ENCODE data around the gene SERPINA3. TPM values are rescaled to one million over a fixed set of nuclear protein-coding genes. Genes with fewer than 3 reads are reported as not detected.

Gene SERPINA3
- total RNA-seq, 1 donor from 2014 or later = 1.3 TPM

GRCh38 chr14:94617366-94617941 lies 5.3 kb downstream of the SERPINA3 start:
- H3K4me2 ChIP-seq (ENCODE audit: low read length) = no peak overlapping the region
- H3K9me3 Mint-ChIP-seq (ENCODE audit: unreplicated experiment) = peaks cover 40% of the 10 kb centered on the region
- no peak for DNase-seq (ENCODE audit: low read depth)

GRCh38 chr14:94617988-94618822 lies 6.0 kb downstream of the SERPINA3 start:
- TF ChIP-seq, protein P1, sequence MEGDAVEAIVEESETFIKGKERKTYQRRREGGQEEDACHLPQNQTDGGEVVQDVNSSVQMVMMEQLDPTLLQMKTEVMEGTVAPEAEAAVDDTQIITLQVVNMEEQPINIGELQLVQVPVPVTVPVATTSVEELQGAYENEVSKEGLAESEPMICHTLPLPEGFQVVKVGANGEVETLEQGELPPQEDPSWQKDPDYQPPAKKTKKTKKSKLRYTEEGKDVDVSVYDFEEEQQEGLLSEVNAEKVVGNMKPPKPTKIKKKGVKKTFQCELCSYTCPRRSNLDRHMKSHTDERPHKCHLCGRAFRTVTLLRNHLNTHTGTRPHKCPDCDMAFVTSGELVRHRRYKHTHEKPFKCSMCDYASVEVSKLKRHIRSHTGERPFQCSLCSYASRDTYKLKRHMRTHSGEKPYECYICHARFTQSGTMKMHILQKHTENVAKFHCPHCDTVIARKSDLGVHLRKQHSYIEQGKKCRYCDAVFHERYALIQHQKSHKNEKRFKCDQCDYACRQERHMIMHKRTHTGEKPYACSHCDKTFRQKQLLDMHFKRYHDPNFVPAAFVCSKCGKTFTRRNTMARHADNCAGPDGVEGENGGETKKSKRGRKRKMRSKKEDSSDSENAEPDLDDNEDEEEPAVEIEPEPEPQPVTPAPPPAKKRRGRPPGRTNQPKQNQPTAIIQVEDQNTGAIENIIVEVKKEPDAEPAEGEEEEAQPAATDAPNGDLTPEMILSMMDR (IDR thresholded peaks at IDR 0.05; ENCODE audit: insufficient read depth, low read depth, low read length) = no peak
- no peak for TF ChIP-seq EZH2 (IDR thresholded peaks at IDR 0.05; ENCODE audit: insufficient read depth, low read length)
- peaks cover 13% of the 10 kb centered on the region for H3K27me3 Mint-ChIP-seq (ENCODE audit: low read depth, unreplicated experiment)
- H3K36me3 ChIP-seq (ENCODE audit: insufficient read depth, low read length) = no peaks in the 10 kb centered on the region
- H3K4me3 ChIP-seq (ENCODE audit: insufficient read depth, low read depth, low read length) = no peak overlapping the region
- no peak overlapping the region for H3K27ac Mint-ChIP-seq (ENCODE audit: unreplicated experiment)
- H4K20me1 ChIP-seq (ENCODE audit: insufficient read depth, low read length) = no peaks in the 10 kb centered on the region
- DNase-seq (ENCODE audit: low read depth) (no peak), FAIRE-seq (no peak)
- peaks cover 25% of the 10 kb centered on the region for H3K9me3 ChIP-seq (ENCODE audit: insufficient read depth, low read depth, low read length)
- H3K27me3 ChIP-seq (ENCODE audit: insufficient read depth, low read length) = no peaks in the 10 kb centered on the region
- peaks cover 40% of the 10 kb centered on the region for H3K9me3 Mint-ChIP-seq (ENCODE audit: unreplicated experiment)
- H3K4me3 Mint-ChIP-seq (ENCODE audit: unreplicated experiment) = no peak overlapping the region
- no peak overlapping the region for H3K9ac ChIP-seq (ENCODE audit: low read length)
- no peak overlapping the region for H3K27ac ChIP-seq (ENCODE audit: low read depth, low read length)
- no peak overlapping the region for H3K4me2 ChIP-seq (ENCODE audit: low read length)
- no peaks in the 10 kb centered on the region for H3K4me1 ChIP-seq (ENCODE audit: insufficient read depth, low read length)
- peaks cover 10% of the 10 kb centered on the region for H3K36me3 Mint-ChIP-seq (ENCODE audit: low read depth, unreplicated experiment)
- H3K4me1 Mint-ChIP-seq (ENCODE audit: low read depth, unreplicated experiment) = peaks cover 7% of the 10 kb centered on the region
- no peaks in the 10 kb centered on the region for H3K79me2 ChIP-seq (ENCODE audit: insufficient read depth, low read length)
- no peak overlapping the region for H2AFZ ChIP-seq (ENCODE audit: low read depth, low read length)

More at GRCh38 chr14:94617366-94617941, 5.3 kb downstream of the SERPINA3 start:
- TF ChIP-seq EZH2 (IDR thresholded peaks at IDR 0.05; ENCODE audit: insufficient read depth, low read length) = no peak
- TF ChIP-seq, protein P1 (IDR thresholded peaks at IDR 0.05; ENCODE audit: insufficient read depth, low read depth, low read length) = no peak
- Mint-ChIP-seq H3K4me3 (ENCODE audit: unreplicated experiment) (no peak overlapping the region), H3K27ac (ENCODE audit: unreplicated experiment) (no peak overlapping the region), H3K36me3 (ENCODE audit: low read depth, unreplicated experiment) (peaks cover 10% of the 10 kb centered on the region), H3K27me3 (ENCODE audit: low read depth, unreplicated experiment) (peaks cover 12% of the 10 kb centered on the region), H3K4me1 (ENCODE audit: low read depth, unreplicated experiment) (peaks cover 2% of the 10 kb centered on the region)
- H4K20me1 ChIP-seq (ENCODE audit: insufficient read depth, low read length) = no peaks in the 10 kb centered on the region
- no peaks in the 10 kb centered on the region for H3K27me3 ChIP-seq (ENCODE audit: insufficient read depth, low read length)
- peaks cover 4% of the 10 kb centered on the region for H3K4me1 ChIP-seq (ENCODE audit: insufficient read depth, low read length)
- no peak overlapping the region for H3K9ac ChIP-seq (ENCODE audit: low read length)
- peaks cover 25% of the 10 kb centered on the region for H3K9me3 ChIP-seq (ENCODE audit: insufficient read depth, low read depth, low read length)
- no peaks in the 10 kb centered on the region for H3K36me3 ChIP-seq (ENCODE audit: insufficient read depth, low read length)
- H3K27ac ChIP-seq (ENCODE audit: low read depth, low read length) = no peak overlapping the region
- FAIRE-seq = no peak
- H3K4me3 ChIP-seq (ENCODE audit: insufficient read depth, low read depth, low read length) = no peak overlapping the region
- no peaks in the 10 kb centered on the region for H3K79me2 ChIP-seq (ENCODE audit: insufficient read depth, low read length)
- no peak overlapping the region for H2AFZ ChIP-seq (ENCODE audit: low read depth, low read length)
